GM12865 (cell line): ENCODE data around the gene PARS2.
A peak's percentile ranks its signal among the peaks of the same experiment; 100 is the strongest.

Source experiments
- DNase-seq: peaks from one replicate; pipeline ENCODE4 v3.0.0; 2010; ENCODE audit warnings: low read depth
- H3K4me3 ChIP-seq: 2 replicates; pipeline ENCODE4 v1.5.1; 2011; ENCODE audit warnings: mild to moderate bottlenecking, low read depth, low read length, control low read depth
- CTCF ChIP-seq: IDR thresholded peaks from 2 replicates; pipeline ENCODE4 v1.5.1; 2011; ENCODE audit warnings: low read length, control low read depth, low read depth, inconsistent platforms; ENCODE audit not compliant: insufficient read depth; ENCODE audit errors: missing control alignments

Gene PARS2

GRCh38 chr1:54798769-54799641, 34.7 kb upstream of the PARS2 start:
- DNase-seq: peak; percentile 67
- no peak overlapping the region for H3K4me3 ChIP-seq
- TF ChIP-seq CTCF: no peak

- no peak for DNase-seq
- H3K4me3 ChIP-seq: no peak overlapping the region
- no peak for TF ChIP-seq CTCF
These were observed 33.9 kb upstream of the PARS2 start for GRCh38 chr1:54798206-54798605.

- no peak for DNase-seq
- TF ChIP-seq CTCF: no peak
- H3K4me3 ChIP-seq: no peak overlapping the region
These were observed 32.6 kb upstream of the PARS2 start for GRCh38 chr1:54796902-54797301.

- no peak for TF ChIP-seq CTCF
- H3K4me3 ChIP-seq: no peak overlapping the region
- DNase-seq: no peak
These were observed 31.6 kb upstream of the PARS2 start for GRCh38 chr1:54795841-54796468.

- no peak for DNase-seq
- TF ChIP-seq CTCF: no peak
- H3K4me3 ChIP-seq: no peak overlapping the region
These were observed 31.0 kb upstream of the PARS2 start for GRCh38 chr1:54795356-54795665.

- H3K4me3 ChIP-seq: no peak overlapping the region
- DNase-seq: no peak
- no peak for TF ChIP-seq CTCF
These were observed 30.4 kb upstream of the PARS2 start for GRCh38 chr1:54794451-54795355.
